CD4-positive, alpha-beta T cell (primary cell): ENCODE data around the gene ALK. TPM values are rescaled to one million over a fixed set of nuclear protein-coding genes. Genes with fewer than 3 reads are reported as not detected.

Experiments
- ATAC-seq: fragments of 200-7000 bp; cut with Tn5 transposase; one replicate; pipeline ENCODE4 v1.10.0; 2022; ENCODE audit warnings: mild to moderate bottlenecking; ENCODE audit not compliant: poor library complexity
- CTCF ChIA-PET: fragments of 350-600 bp; sonication (Branson Sonifier 250); formaldehyde crosslinking; loops from one replicate; lab custom pipeline; 2021; ENCODE audit warnings: antibody characterized with exemption, inconsistent platforms; lab: Charles Lee
- POLR2A ChIA-PET: fragments of 350-600 bp; sonication (Branson Sonifier 250); formaldehyde crosslinking; loops from one replicate; lab custom pipeline; 2021; ENCODE audit warnings: antibody characterized with exemption, inconsistent platforms; lab: Charles Lee
- DNase-seq, 14 experiments: peaks; one replicate each; pipeline ENCODE4 v3.0.0-alpha.2; 2013 to 2020; ENCODE audit warnings: mixed read lengths in 2 of 14
- H3K27ac ChIP-seq, 2 donors: one replicate each; pipeline versions ENCODE4 v1.5.1 to v1.7.0; 2013; ENCODE audit warnings: low read length in 2 of 2, low read depth in 1 of 2, mild to moderate bottlenecking in 1 of 2
- H3K27me3 ChIP-seq, 2 experiments: 1 replicate in 1 of 2; 2 replicates in 1 of 2; pipeline versions ENCODE4 v1.6.1 to v1.7.0; 2013; ENCODE audit warnings: low read length in 2 of 2, control low read depth in 1 of 2, mild to moderate bottlenecking in 1 of 2, moderate library complexity in 1 of 2; ENCODE audit not compliant: insufficient read depth in 2 of 2, control insufficient read depth in 1 of 2
- H3K36me3 ChIP-seq: one replicate; pipeline ENCODE4 v1.6.1; 2013; ENCODE audit warnings: low read length, control low read depth; ENCODE audit not compliant: insufficient read depth
- H3K4me1 ChIP-seq: one replicate; pipeline ENCODE4 v1.6.1; 2013; ENCODE audit warnings: low read length, control low read depth; ENCODE audit not compliant: insufficient read depth
- H3K4me3 ChIP-seq: one replicate; pipeline ENCODE4 v1.5.1; 2013; ENCODE audit warnings: mild to moderate bottlenecking, low read length, moderate library complexity
- H3K9me3 ChIP-seq, 2 experiments: 1 replicate in 1 of 2; 2 replicates in 1 of 2; pipeline versions ENCODE4 v1.6.1 to v1.7.0; 2013; ENCODE audit warnings: low read length in 2 of 2, mild to moderate bottlenecking in 2 of 2, control low read depth in 1 of 2, moderate library complexity in 1 of 2; ENCODE audit not compliant: control insufficient read depth in 1 of 2, insufficient read depth in 1 of 2
- H3K27ac Mint-ChIP-seq: one replicate; pipeline ENCODE4 v1.8.0; 2020; ENCODE audit warnings: mixed read lengths
- H3K27me3 Mint-ChIP-seq: one replicate; pipeline ENCODE4 v1.8.0; 2021; ENCODE audit warnings: mixed read lengths
- H3K36me3 Mint-ChIP-seq: one replicate; pipeline ENCODE4 v1.8.0; 2021; ENCODE audit warnings: low read depth, mixed read lengths
- H3K4me1 Mint-ChIP-seq: one replicate; pipeline ENCODE4 v1.8.0; 2021; ENCODE audit warnings: low read depth, mixed read lengths
- H3K4me3 Mint-ChIP-seq: one replicate; pipeline ENCODE4 v1.8.0; 2020; ENCODE audit warnings: mild to moderate bottlenecking, mixed read lengths
- H3K9me3 Mint-ChIP-seq: one replicate; pipeline ENCODE4 v1.8.0; 2020; ENCODE audit warnings: mixed read lengths
- intact Hi-C, 2 experiments: fragments of 100-400 bp; cut with DNase I in 1 of 2; cut with micrococcal nuclease in 1 of 2; formaldehyde crosslinking; loops; one replicate each; pipeline versions ENCODE4 v1.15.1 to v1.9.0; 2023 to 2025; cut with DNase I, micrococcal nuclease
- total RNA-seq, 174 experiments: library from RNA in 2 of 174; stranded (reverse) in 2 of 174; gene quantifications; one replicate each; pipeline ENCODE4 v1.2.3 and lab custom pipeline; 2021 to 2026
- TF ChIP-seq, protein P1 (sequence below): fragments of 200-600 bp; IDR thresholded peaks from one replicate; pipeline ENCODE4 v1.8.0; 2022; ENCODE audit warnings: antibody characterized with exemption, mild to moderate bottlenecking

Gene ALK
- total RNA-seq, 2 experiments from 2014 or later = not detected

GRCh38 chr2:29936020-29936419 is 14.6 kb upstream of the ALK start:
- Histone ChIP-seq H3K27ac (no peak overlapping the region), H3K9me3 (no peaks in the 10 kb centered on the region), H3K27me3 (no peaks in the 10 kb centered on the region), H3K4me1 (no peaks in the 10 kb centered on the region), H3K4me3 (no peak overlapping the region), H3K36me3 (no peaks in the 10 kb centered on the region)
- Mint-ChIP-seq H3K4me3 (no peak overlapping the region), H3K27me3 (peaks cover 15% of the 10 kb centered on the region), H3K27ac (no peak overlapping the region), H3K9me3 (no peaks in the 10 kb centered on the region), H3K36me3 (no peaks in the 10 kb centered on the region), H3K4me1 (no peaks in the 10 kb centered on the region)
- CTCF ChIA-PET = no interaction called here
- DNase-seq = no peak
- POLR2A ChIA-PET = no interaction called here
- no peak for ATAC-seq
- intact Hi-C loops = no loop called here
- TF ChIP-seq, protein P1, sequence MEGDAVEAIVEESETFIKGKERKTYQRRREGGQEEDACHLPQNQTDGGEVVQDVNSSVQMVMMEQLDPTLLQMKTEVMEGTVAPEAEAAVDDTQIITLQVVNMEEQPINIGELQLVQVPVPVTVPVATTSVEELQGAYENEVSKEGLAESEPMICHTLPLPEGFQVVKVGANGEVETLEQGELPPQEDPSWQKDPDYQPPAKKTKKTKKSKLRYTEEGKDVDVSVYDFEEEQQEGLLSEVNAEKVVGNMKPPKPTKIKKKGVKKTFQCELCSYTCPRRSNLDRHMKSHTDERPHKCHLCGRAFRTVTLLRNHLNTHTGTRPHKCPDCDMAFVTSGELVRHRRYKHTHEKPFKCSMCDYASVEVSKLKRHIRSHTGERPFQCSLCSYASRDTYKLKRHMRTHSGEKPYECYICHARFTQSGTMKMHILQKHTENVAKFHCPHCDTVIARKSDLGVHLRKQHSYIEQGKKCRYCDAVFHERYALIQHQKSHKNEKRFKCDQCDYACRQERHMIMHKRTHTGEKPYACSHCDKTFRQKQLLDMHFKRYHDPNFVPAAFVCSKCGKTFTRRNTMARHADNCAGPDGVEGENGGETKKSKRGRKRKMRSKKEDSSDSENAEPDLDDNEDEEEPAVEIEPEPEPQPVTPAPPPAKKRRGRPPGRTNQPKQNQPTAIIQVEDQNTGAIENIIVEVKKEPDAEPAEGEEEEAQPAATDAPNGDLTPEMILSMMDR = no peak

DNA sequence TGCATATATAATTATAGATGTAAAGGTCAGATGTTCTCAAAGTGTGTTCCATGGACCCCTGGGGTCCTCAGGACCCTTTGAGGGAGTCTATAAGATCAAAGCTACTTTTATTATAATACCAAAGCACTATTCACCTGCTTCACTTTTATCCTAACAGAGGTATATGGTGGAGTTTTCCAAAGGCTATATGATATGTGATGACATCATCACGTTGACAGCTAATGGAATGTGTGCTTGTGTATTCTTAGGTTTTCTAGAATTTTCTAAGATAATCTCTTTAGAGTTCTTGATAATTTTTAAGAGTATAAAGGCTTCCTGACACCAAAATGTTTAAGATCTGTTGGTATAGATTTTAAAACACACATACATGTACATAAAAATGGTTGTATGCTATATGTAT is 10.4 kb upstream of the ALK start:
- intact Hi-C loops = no loop called here

DNA sequence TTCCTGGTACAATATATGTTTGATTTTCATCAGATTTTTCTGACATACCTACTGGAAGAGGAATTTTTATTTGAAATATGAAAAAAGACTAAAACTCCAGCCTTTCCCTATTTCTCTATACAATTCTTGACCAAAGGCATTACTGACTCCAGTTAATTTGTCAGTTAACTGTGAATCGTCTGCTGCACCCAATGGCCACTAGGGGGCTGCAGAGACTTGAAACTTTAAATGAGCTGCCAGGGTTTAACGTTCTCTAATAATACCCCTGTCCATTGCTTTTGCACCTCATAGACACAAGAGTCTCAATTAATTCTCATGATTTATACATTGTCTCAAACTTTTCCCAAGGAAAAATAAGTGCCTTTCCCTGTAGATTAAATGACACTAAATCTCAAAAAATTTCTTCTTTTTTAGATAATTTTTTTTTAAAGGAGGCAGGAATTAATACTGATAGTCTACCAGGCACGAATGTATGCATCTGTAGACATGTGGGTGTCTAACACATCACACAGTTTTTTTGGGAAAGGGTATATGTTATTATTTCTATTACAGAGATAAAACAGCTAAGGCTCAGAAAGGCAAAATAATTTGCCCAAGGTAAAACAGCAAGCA is 1.8 kb upstream of the ALK start:
- Mint-ChIP-seq H3K36me3 (no peaks in the 10 kb centered on the region), H3K4me1 (peaks cover 14% of the 10 kb centered on the region), H3K4me3 (peak overlapping the region; percentile 38), H3K27me3 (peaks cover 76% of the 10 kb centered on the region), H3K27ac (no peak overlapping the region), H3K9me3 (no peaks in the 10 kb centered on the region)
- intact Hi-C loops = loop anchor here (2.0 to 5.0 kb wide), 3 partner anchors 149 to 788 kb away; no protein-coding TSS in a partner anchor
- ChIA-PET CTCF (interaction anchor here (0.7 to 2.4 kb wide), 4 partner anchors 10 to 789 kb away, joined by 3 to 11 read pairs (median 4); no protein-coding TSS in a partner anchor), POLR2A (no interaction called here)
- Histone ChIP-seq H3K36me3 (no peaks in the 10 kb centered on the region), H3K27me3 (peaks cover 45 to 57% of the 10 kb centered on the region in 2 experiments), H3K27ac (no peak overlapping the region), H3K4me3 (no peak overlapping the region), H3K4me1 (peaks cover 16% of the 10 kb centered on the region), H3K9me3 (peaks cover 0 to 20% of the 10 kb centered on the region in 2 experiments)
- peak in 13 of 14 experiments; percentile 7 to 57 (median 22) for DNase-seq
- ATAC-seq = no peak
- TF ChIP-seq, protein P1 = peak; percentile 91

More for the DNA sequence above, 10.4 kb upstream of the ALK start:
- ATAC-seq = no peak
- Mint-ChIP-seq H3K27ac (no peak overlapping the region), H3K36me3 (no peaks in the 10 kb centered on the region), H3K4me1 (no peaks in the 10 kb centered on the region), H3K4me3 (no peak overlapping the region), H3K9me3 (no peaks in the 10 kb centered on the region), H3K27me3 (peaks cover 33% of the 10 kb centered on the region)
- CTCF ChIA-PET = interaction anchor here (3.1 kb wide), 1 partner anchor 9 kb away, joined by 11 read pairs; no protein-coding TSS in a partner anchor
- Histone ChIP-seq H3K27ac (no peak overlapping the region), H3K4me3 (no peak overlapping the region), H3K27me3 (no peaks in the 10 kb centered on the region), H3K36me3 (no peaks in the 10 kb centered on the region), H3K9me3 (no peaks in the 10 kb centered on the region), H3K4me1 (no peaks in the 10 kb centered on the region)
- TF ChIP-seq, protein P1 = no peak
- no peak for DNase-seq
- POLR2A ChIA-PET = no interaction called here
